ENCODE data around the gene SLC34A3.

SLC34A3 gene

GRCh38 chr9:137215196-137215986, 15.3 kb upstream of the SLC34A3 start:
- in situ Hi-C loops (cut with HindIII; ENCODE audit: low pct_ligation_motif_present, low pct_unique_long_range_greater_than_20kb, low sequenced_read_pairs), result no loop called here
- DNase-seq, result no peak

- in situ Hi-C loops (cut with HindIII; ENCODE audit: low pct_ligation_motif_present, low pct_unique_long_range_greater_than_20kb, low sequenced_read_pairs), result no loop called here
- DNase-seq, result no peak
Observed at GRCh38 chr9:137216188-137216965, 14.3 kb upstream of the SLC34A3 start.

- DNase-seq, result peak; percentile 75
- in situ Hi-C loops (cut with HindIII; ENCODE audit: low pct_ligation_motif_present, low pct_unique_long_range_greater_than_20kb, low sequenced_read_pairs), result no loop called here
Observed at GRCh38 chr9:137217276-137218211, 13.2 kb upstream of the SLC34A3 start.

GRCh38 chr9:137218212-137218753, 12.4 kb upstream of the SLC34A3 start:
- no peak for DNase-seq
- in situ Hi-C loops (cut with HindIII; ENCODE audit: low pct_ligation_motif_present, low pct_unique_long_range_greater_than_20kb, low sequenced_read_pairs), result no loop called here

- in situ Hi-C loops (cut with HindIII; ENCODE audit: low pct_ligation_motif_present, low pct_unique_long_range_greater_than_20kb, low sequenced_read_pairs), result no loop called here
- DNase-seq, result peak; percentile 41
Observed at GRCh38 chr9:137218754-137219271, 11.9 kb upstream of the SLC34A3 start.

- in situ Hi-C loops (cut with HindIII; ENCODE audit: low pct_ligation_motif_present, low pct_unique_long_range_greater_than_20kb, low sequenced_read_pairs), result no loop called here
Observed at GRCh38 chr9:137219757-137220316, 10.9 kb upstream of the SLC34A3 start.

GRCh38 chr9:137220317-137221094, 10.2 kb upstream of the SLC34A3 start:
- no peak for DNase-seq
- in situ Hi-C loops (cut with HindIII; ENCODE audit: low pct_ligation_motif_present, low pct_unique_long_range_greater_than_20kb, low sequenced_read_pairs), result no loop called here

More at GRCh38 chr9:137219757-137220316, 10.9 kb upstream of the SLC34A3 start:
- no peak for DNase-seq

- DNase-seq, result no peak
- in situ Hi-C loops (cut with HindIII; ENCODE audit: low pct_ligation_motif_present, low pct_unique_long_range_greater_than_20kb, low sequenced_read_pairs), result no loop called here
Observed at GRCh38 chr9:137221095-137221505, 9.6 kb upstream of the SLC34A3 start.

- in situ Hi-C loops (cut with HindIII; ENCODE audit: low pct_ligation_motif_present, low pct_unique_long_range_greater_than_20kb, low sequenced_read_pairs), result no loop called here
- DNase-seq, result no peak
Observed at GRCh38 chr9:137221506-137222111, 9.1 kb upstream of the SLC34A3 start.

- DNase-seq, result peak; percentile 24
- in situ Hi-C loops (cut with HindIII; ENCODE audit: low pct_ligation_motif_present, low pct_unique_long_range_greater_than_20kb, low sequenced_read_pairs), result no loop called here
Observed at GRCh38 chr9:137222190-137223077, 8.3 kb upstream of the SLC34A3 start, which contains the start of gene RNF208. TSS of gene RNF208 (minus strand) at chr9:137222240. CDS start at chr9:137221212, 1,028 bp downstream.

- peak; percentile 96 for DNase-seq
- in situ Hi-C loops (cut with HindIII; ENCODE audit: low pct_ligation_motif_present, low pct_unique_long_range_greater_than_20kb, low sequenced_read_pairs), result no loop called here
Observed at GRCh38 chr9:137223078-137223970, 7.4 kb upstream of the SLC34A3 start.

GRCh38 chr9:137224830-137225694, 5.6 kb upstream of the SLC34A3 start, which contains the start of gene CYSRT1:
TSS of gene CYSRT1 (plus strand) at chr9:137225174. CDS start at chr9:137225622, 448 bp downstream.
- DNase-seq, result no peak
- in situ Hi-C loops (cut with HindIII; ENCODE audit: low pct_ligation_motif_present, low pct_unique_long_range_greater_than_20kb, low sequenced_read_pairs), result no loop called here

- DNase-seq, result no peak
Observed at GRCh38 chr9:137225699-137226331, 4.9 kb upstream of the SLC34A3 start.

More at GRCh38 chr9:137225699-137226331, 4.9 kb upstream of the SLC34A3 start:
- in situ Hi-C loops (cut with HindIII; ENCODE audit: low pct_ligation_motif_present, low pct_unique_long_range_greater_than_20kb, low sequenced_read_pairs), result no loop called here
